HepG2 (cell line): ENCODE results near the gene NAT9. TPM values are rescaled to one million over a fixed set of nuclear protein-coding genes. Genes with fewer than 3 reads are reported as not detected.

ENCODE experiments used
- AGO1 ChIP-seq: fragments of 200-400 bp; formaldehyde crosslinking; IDR thresholded peaks from 2 replicates; pipeline ENCODE4 v1.6.1; 2017; ENCODE audit warnings: mild to moderate bottlenecking, low read depth, low read length, moderate library complexity; ENCODE audit not compliant: poor library complexity, severe bottlenecking
- BRD4 ChIP-seq: sonication (generic); formaldehyde crosslinking; IDR thresholded peaks from 2 replicates; pipeline ENCODE4 v1.4.0; 2020; ENCODE audit warnings: missing genetic modification reagents
- CEBPG ChIP-seq: IDR thresholded peaks from 2 replicates; pipeline ENCODE4 v1.6.1; 2016
- HIC2 ChIP-seq: sonication (generic); formaldehyde crosslinking; IDR thresholded peaks from 2 replicates; pipeline ENCODE4 v1.9.0; 2022; ENCODE audit warnings: low read depth, missing genetic modification reagents
- IKZF1 ChIP-seq: fragments of 450-650 bp; IDR thresholded peaks from 2 replicates; pipeline ENCODE4 v1.7.1; 2016
- ISX ChIP-seq: sonication (generic); formaldehyde crosslinking; conservative IDR thresholded peaks from 2 replicates; pipeline ENCODE4 v1.5.0; 2020; ENCODE audit warnings: missing genetic modification reagents
- KLF11 ChIP-seq: IDR thresholded peaks from 2 replicates; pipeline ENCODE4 v1.6.1; 2016; ENCODE audit warnings: missing compliant biosample characterization
- MLXIP ChIP-seq: sonication (generic); formaldehyde crosslinking; IDR thresholded peaks from 2 replicates; pipeline ENCODE4 v1.9.0; 2021; ENCODE audit warnings: missing genetic modification reagents, borderline replicate concordance
- NCOA1 ChIP-seq: sonication (generic); formaldehyde crosslinking; IDR thresholded peaks from 2 replicates; pipeline ENCODE4 v1.9.0; 2021; ENCODE audit warnings: missing genetic modification reagents
- NPAS2 ChIP-seq: sonication (generic); formaldehyde crosslinking; IDR thresholded peaks from 2 replicates; pipeline ENCODE4 v1.8.0; 2022; ENCODE audit warnings: mild to moderate bottlenecking, missing genetic modification reagents, borderline replicate concordance
- POLR2A ChIP-seq, 2 experiments: IDR thresholded peaks; 2 replicates each; pipeline ENCODE4 v1.6.1; 2011; ENCODE audit warnings: low read depth in 2 of 2, low read length in 2 of 2, mild to moderate bottlenecking in 1 of 2, moderate library complexity in 1 of 2; ENCODE audit not compliant: insufficient read depth in 1 of 2
- PPARG ChIP-seq: conservative IDR thresholded peaks from 2 replicates; pipeline ENCODE4 v1.6.1; 2016; ENCODE audit warnings: missing biosample characterization, missing genetic modification reagents
- PRDM4 ChIP-seq: sonication (generic); formaldehyde crosslinking; IDR thresholded peaks from 2 replicates; pipeline ENCODE4 v1.9.0; 2021; ENCODE audit warnings: missing genetic modification reagents, borderline replicate concordance
- RBM22 ChIP-seq: fragments of 200-400 bp; formaldehyde crosslinking; optimal IDR thresholded peaks from 2 replicates; pipeline ENCODE3; 2017; ENCODE audit warnings: mild to moderate bottlenecking, low read length, moderate library complexity
- ZFP36L1 ChIP-seq: sonication (generic); formaldehyde crosslinking; IDR thresholded peaks from 2 replicates; pipeline ENCODE4 v1.8.0; 2022; ENCODE audit warnings: mild to moderate bottlenecking, missing genetic modification reagents, moderate library complexity
- ZNF121 ChIP-seq: sonication (generic); formaldehyde crosslinking; IDR thresholded peaks from 2 replicates; pipeline ENCODE4 v1.5.0; 2020; ENCODE audit warnings: mild to moderate bottlenecking, missing genetic modification reagents
- ZNF256 ChIP-seq: sonication (generic); formaldehyde crosslinking; conservative IDR thresholded peaks from 2 replicates; pipeline ENCODE4 v1.4.0; 2020; ENCODE audit warnings: missing genetic modification reagents
- ZNF350 ChIP-seq: sonication (generic); formaldehyde crosslinking; IDR thresholded peaks from 2 replicates; pipeline ENCODE4 v1.4.0; 2020; ENCODE audit warnings: mild to moderate bottlenecking, low read depth, missing genetic modification reagents, borderline replicate concordance
- ZNF503 ChIP-seq: sonication (generic); formaldehyde crosslinking; IDR thresholded peaks from 2 replicates; pipeline ENCODE4 v1.4.0; 2020; ENCODE audit warnings: missing genetic modification reagents
- ZNF720 ChIP-seq: sonication (generic); formaldehyde crosslinking; IDR thresholded peaks from 2 replicates; pipeline ENCODE4 v1.4.0; 2020; ENCODE audit warnings: missing genetic modification reagents
- polyA plus RNA-seq, 8 experiments: library from polyadenylated mRNA; depleted of rRNA in 3 of 8; stranded (reverse) in 7 of 8; unstranded in 1 of 8; fragments of >200 nt; fragmentation: Illumina TruSeq in 4 of 8; extraction: Trizol in 4 of 8; gene quantifications; 2 replicates each; pipeline versions ENCODE4 v1.2.1 to v1.2.3, GENCODE V29; 2011 to 2016; ENCODE audit warnings: low read depth in 4 of 8, missing spikeins in 1 of 8, mixed read lengths in 1 of 8; ENCODE audit not compliant: insufficient read depth in 1 of 8
- total RNA-seq, 5 experiments: library from RNA; depleted of rRNA; stranded (reverse); fragments of >200 nt; fragmentation: Illumina TruSeq; extraction: Trizol; gene quantifications; 2 replicates each; pipeline ENCODE4 v1.2.3, GENCODE V29; 2016; ENCODE audit warnings: low read depth in 1 of 5
- TF ChIP-seq, protein P1 (sequence below): IDR thresholded peaks from 2 replicates; pipeline ENCODE4 v1.6.1; 2016

NAT9 gene
- total and polyA plus RNA-seq, 2 of the 13 experiments (the other 11 are each of a cell fraction or from before 2014, with no cell fraction given): 39.7 to 44.2 TPM

- TF ChIP-seq PRDM4 (no peak; the same call in 1 of the 2 replicates), ISX (peak; percentile 97), NCOA1 (CRISPR knock-in tag) (peak; percentile 96), PPARG (CRISPR knock-in tag) (peak; percentile 45), ZNF503 (peak; percentile 84), ZNF256 (peak; percentile 92), ZNF720 (CRISPR knock-in tag) (no peak), NPAS2 (no peak), ZFP36L1 (CRISPR knock-in tag) (0 out of 2 replicates have a peak, but pooled peaks have one; percentile 45), ZNF121 (CRISPR knock-in tag) (peak; percentile 81), ZNF350 (CRISPR knock-in tag) (peak; percentile 67), MLXIP (CRISPR knock-in tag) (peak; percentile 91), RBM22 (peak; percentile 42), CEBPG (CRISPR knock-in tag) (0 out of 2 replicates have a peak, but pooled peaks have one; percentile 13), IKZF1 (no peak), POLR2A (IDR thresholded peaks at IDR 0.05; ENCODE audit: insufficient read depth in 1 of 2, low read depth in 2 of 2, low read length in 2 of 2) (peak; percentile 99 to 100), AGO1 (no peak), HIC2 (CRISPR knock-in tag) (peak; percentile 72), BRD4 (CRISPR knock-in tag) (peak; percentile 71; the same call in 1 of the 2 replicates), KLF11 (CRISPR knock-in tag) (peak; percentile 90)
- TF ChIP-seq, protein P1, sequence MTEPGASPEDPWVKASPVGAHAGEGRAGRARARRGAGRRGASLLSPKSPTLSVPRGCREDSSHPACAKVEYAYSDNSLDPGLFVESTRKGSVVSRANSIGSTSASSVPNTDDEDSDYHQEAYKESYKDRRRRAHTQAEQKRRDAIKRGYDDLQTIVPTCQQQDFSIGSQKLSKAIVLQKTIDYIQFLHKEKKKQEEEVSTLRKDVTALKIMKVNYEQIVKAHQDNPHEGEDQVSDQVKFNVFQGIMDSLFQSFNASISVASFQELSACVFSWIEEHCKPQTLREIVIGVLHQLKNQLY (CRISPR knock-in tag): peak; percentile 62; the same call in 1 of the 2 replicates
Measured at GRCh38 chr17:74748529-74749278, 27.4 kb downstream of the NAT9 start, which contains the start of gene NHERF1 (continued).
